K562 (cell line): ENCODE measurements around the gene ZNF23. TPM values are rescaled to one million over a fixed set of nuclear protein-coding genes. Genes with fewer than 3 reads are reported as not detected.
A peak's percentile ranks its signal among the peaks of the same experiment; 100 is the strongest.

Source experiments
- CC2D1A ChIP-seq: fragments of 450-650 bp; IDR thresholded peaks from 2 replicates; pipeline ENCODE4 v1.6.1; 2017; ENCODE audit warnings: mild to moderate bottlenecking
- CTCF ChIP-seq, 3 experiments: IDR thresholded peaks in 2 of 3; conservative IDR thresholded peaks in 1 of 3; 2 replicates each; pipeline ENCODE4 v1.5.1; 2011 to 2012; ENCODE audit warnings: low read length in 3 of 3, mild to moderate bottlenecking in 3 of 3, control low read depth in 2 of 3, improper control_type of control experiment in 1 of 3, inconsistent platforms in 1 of 3, low read depth in 1 of 3, mixed read lengths in 1 of 3, moderate library complexity in 1 of 3; ENCODE audit not compliant: insufficient read depth in 2 of 3
- CUX1 ChIP-seq: fragments of 200-800 bp; sonication (Bioruptor generic); IDR thresholded peaks from 2 replicates; pipeline ENCODE4 v1.6.1; 2016; ENCODE audit warnings: missing genetic modification characterization, missing compliant biosample characterization
- E2F3 ChIP-seq: fragments of 250-450 bp; sonication (Bioruptor Pico); IDR thresholded peaks from 2 replicates; pipeline ENCODE4 v1.4.0; 2020; ENCODE audit warnings: mild to moderate bottlenecking
- GTF3C2 ChIP-seq: IDR thresholded peaks from 3 replicates; pipeline ENCODE4 v1.6.1; 2011; ENCODE audit warnings: borderline replicate concordance, mild to moderate bottlenecking, moderate library complexity; ENCODE audit not compliant: insufficient read length; ENCODE audit errors: extremely low read depth
- HNRNPLL ChIP-seq: fragments of 200-400 bp; formaldehyde crosslinking; IDR thresholded peaks from 2 replicates; pipeline ENCODE4 v1.6.1; 2017; ENCODE audit warnings: low read length, low read depth, mild to moderate bottlenecking; ENCODE audit not compliant: poor library complexity, severe bottlenecking
- JUND ChIP-seq, 2 experiments: IDR thresholded peaks; 2 replicates in 1 of 2; 3 replicates in 1 of 2; pipeline ENCODE4 v1.6.1; 2011; ENCODE audit warnings: borderline replicate concordance in 2 of 2, low read depth in 2 of 2, low read length in 2 of 2, improper control_type of control experiment in 1 of 2, missing biosample characterization in 1 of 2, missing genetic modification characterization in 1 of 2, missing genetic modification reagents in 1 of 2
- MAFG ChIP-seq: fragments of 450-650 bp; conservative IDR thresholded peaks from 2 replicates; pipeline ENCODE4 v1.6.1; 2016; ENCODE audit warnings: missing genetic modification characterization, missing compliant biosample characterization
- RB1 ChIP-seq: fragments of 450-650 bp; IDR thresholded peaks from 2 replicates; pipeline ENCODE4 v1.6.1; 2017; ENCODE audit warnings: low read depth, mild to moderate bottlenecking
- RCOR1 ChIP-seq, 2 experiments: IDR thresholded peaks; 2 replicates each; pipeline ENCODE4 v1.6.1; 2012; ENCODE audit warnings: low read depth in 2 of 2, low read length in 2 of 2, borderline replicate concordance in 1 of 2, improper control_type of control experiment in 1 of 2
- TEAD1 ChIP-seq, 2 experiments: fragments of 450-650 bp in 1 of 2; sonication (generic) in 1 of 2; formaldehyde crosslinking; IDR thresholded peaks; 2 replicates each; pipeline versions ENCODE4 v1.4.0 to v1.8.0; 2020 to 2022; ENCODE audit warnings: mild to moderate bottlenecking in 2 of 2, missing genetic modification reagents in 1 of 2
- TSC22D4 ChIP-seq: fragments of 450-650 bp; IDR thresholded peaks from 2 replicates; pipeline ENCODE4 v1.6.1; 2016; ENCODE audit warnings: missing genetic modification characterization, missing biosample characterization, control low read depth
- ZNF217 ChIP-seq: sonication (generic); formaldehyde crosslinking; IDR thresholded peaks from 2 replicates; pipeline ENCODE4 v1.8.0; 2022; ENCODE audit warnings: mild to moderate bottlenecking, missing genetic modification reagents
- ZNF3 ChIP-seq: fragments of 250-450 bp; sonication (Bioruptor Pico); IDR thresholded peaks from 2 replicates; pipeline ENCODE4 v1.5.0; 2021; ENCODE audit warnings: mild to moderate bottlenecking, moderate library complexity
- polyA plus RNA-seq, 8 experiments: library from polyadenylated mRNA; depleted of rRNA in 4 of 8; stranded (reverse) in 5 of 8; unstranded in 3 of 8; fragments of >200 nt; fragmentation: Nextera tagmentation in 2 of 8; fragmentation: Illumina TruSeq in 1 of 8; extraction: Ambion mirVana in 2 of 8; extraction: Trizol in 1 of 8; gene quantifications; 2 replicates each; pipeline versions ENCODE4 v1.2.1 to v1.2.3, GENCODE V29; 2011 to 2014; ENCODE audit warnings: inconsistent platforms in 1 of 8, missing spikeins in 1 of 8
- total RNA-seq, 7 experiments: library from RNA; depleted of rRNA in 6 of 7; stranded (reverse); fragments of >200 nt in 6 of 7; fragmentation: Illumina TruSeq in 2 of 7; extraction: Trizol in 2 of 7; gene quantifications; 2 replicates each; pipeline versions ENCODE4 v1.2.1 to v1.2.3, GENCODE V29; 2011 to 2021; ENCODE audit warnings: low replicate concordance in 1 of 7

The ZNF23 gene
- total and polyA plus RNA-seq, 9 of the 15 experiments (the other 6 are each of a cell fraction or from before 2014, with no cell fraction given), result 4.7 to 13.4 (median 11.2) TPM

- TF ChIP-seq CUX1 (CRISPR knock-in tag) (no peak), TSC22D4 (tag) (no peak), ZNF217 (no peak), GTF3C2 (no peak), HNRNPLL (no peak), TEAD1 (CRISPR knock-in tag; IDR thresholded peaks at IDR 0.05) (no peak), MAFG (tag) (no peak), JUND (IDR thresholded peaks at IDR 0.05; ENCODE audit: borderline replicate concordance, low read depth, low read length) (no peak), JUND (tag; IDR thresholded peaks at IDR 0.05; ENCODE audit: borderline replicate concordance, low read depth, low read length) (no peak), RCOR1 (IDR thresholded peaks at IDR 0.05; ENCODE audit: borderline replicate concordance in 1 of 2, low read depth in 2 of 2, low read length in 2 of 2) (peak in 1 of 2 experiments; percentile 54; a peak in 1 of 4 replicates), CTCF (IDR thresholded peaks at IDR 0.05 in 2 of 3, conservative IDR thresholded peaks at IDR 0.05 in 1 of 3; ENCODE audit: insufficient read depth in 2 of 3, low read depth in 1 of 3, low read length in 3 of 3) (peak; percentile 70 to 85 (median 71)), E2F3 (CRISPR knock-in tag) (no peak), ZNF3 (no peak), RB1 (peak; percentile 31; the same call in 1 of the 2 replicates), CC2D1A (no peak)
These were observed 17.4 kb upstream of the ZNF23 start (continued) for GRCh38 chr16:71479420-71479819.
